Lower lobe of right lung (tissue), 2 donors: ENCODE measurements around the gene MGME1. TPM values are rescaled to one million over a fixed set of nuclear protein-coding genes. Genes with fewer than 3 reads are reported as not detected.
A peak's percentile ranks its signal among the peaks of the same experiment; 100 is the strongest.

Experiments used
- ATAC-seq, 2 donors: fragments of 200-7000 bp; cut with Tn5 transposase; one replicate each; pipeline ENCODE4 v1.9.1; 2020 to 2022; ENCODE audit warnings: mild to moderate bottlenecking in 2 of 2, moderate library complexity in 2 of 2
- DNase-seq: peaks from one replicate; pipeline ENCODE4 v3.0.0-alpha.2; 2020
- H3K27ac ChIP-seq: fragments of 200-600 bp; one replicate; pipeline ENCODE4 v1.8.0; 2022
- H3K27me3 ChIP-seq: fragments of 200-600 bp; one replicate; pipeline ENCODE4 v1.8.0; 2022; ENCODE audit warnings: low read depth
- H3K36me3 ChIP-seq: fragments of 200-600 bp; one replicate; pipeline ENCODE4 v1.8.0; 2022; ENCODE audit warnings: mild to moderate bottlenecking
- H3K4me1 ChIP-seq: fragments of 200-600 bp; one replicate; pipeline ENCODE4 v1.8.0; 2022
- H3K4me3 ChIP-seq: fragments of 200-600 bp; one replicate; pipeline ENCODE4 v1.8.0; 2022; ENCODE audit warnings: mild to moderate bottlenecking
- H3K9me3 ChIP-seq: fragments of 200-600 bp; one replicate; pipeline ENCODE4 v1.8.0; 2022
- CTCF ChIP-seq: fragments of 200-600 bp; IDR thresholded peaks from one replicate; pipeline ENCODE4 v1.8.0; 2022; ENCODE audit warnings: antibody characterized with exemption, mild to moderate bottlenecking
- intact Hi-C: fragments of 100-400 bp; cut with DNase I; formaldehyde crosslinking; loops from one replicate; pipeline ENCODE4 v1.11.0; 2022
- total RNA-seq: library from RNA; stranded (reverse); fragmentation: NEBNext Ultra II Directional; extraction: Animal tissue kit (Norgen Biotek cat#: 25700); gene quantifications from one replicate; pipeline ENCODE4 v1.2.1, GENCODE V29; 2021
- donor health status: DM: no; HTN: yes; CAD: no; lungs with severe emphysema.

Gene MGME1
- total RNA-seq, 1 donor from 2014 or later: 11.3 TPM

- DNase-seq (no peak), ATAC-seq (peak in 1 of 2 donors; percentile 20)
- Histone ChIP-seq H3K4me3 (no peak overlapping the region), H3K9me3 (no peaks in the 10 kb centered on the region), H3K27me3 (no peaks in the 10 kb centered on the region), H3K36me3 (no peaks in the 10 kb centered on the region), H3K4me1 (peaks cover 10% of the 10 kb centered on the region), H3K27ac (peak overlapping the region; percentile 9)
- no peak for TF ChIP-seq CTCF
- intact Hi-C loops: no loop called here
Measured at GRCh38 chr20:18005170-18005989, 36.6 kb downstream of the MGME1 start.

DNA sequence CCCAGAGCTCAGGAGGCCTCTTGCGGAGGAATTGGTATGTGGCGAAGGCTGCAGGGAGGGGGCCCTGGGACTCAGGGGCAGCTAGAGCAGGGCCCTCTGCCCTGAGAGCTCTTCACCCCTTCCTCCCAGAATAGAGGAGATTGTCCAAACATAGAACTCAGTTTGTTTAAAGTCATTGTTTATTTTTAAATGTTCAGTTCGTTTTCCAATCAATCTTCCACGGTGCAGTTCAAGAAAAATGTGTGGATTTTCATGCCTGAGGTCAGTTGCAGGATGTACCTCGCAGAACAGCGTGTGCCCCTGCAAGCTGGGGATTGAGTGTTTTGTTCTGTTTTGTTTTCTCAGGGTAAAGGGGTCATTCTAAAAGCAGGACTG lies 37.2 kb downstream of the MGME1 start:
- Histone ChIP-seq H3K4me1 (peaks cover 10% of the 10 kb centered on the region), H3K9me3 (no peaks in the 10 kb centered on the region), H3K27ac (no peak overlapping the region), H3K4me3 (no peak overlapping the region), H3K27me3 (no peaks in the 10 kb centered on the region), H3K36me3 (no peaks in the 10 kb centered on the region)
- intact Hi-C loops: no loop called here
- TF ChIP-seq CTCF: no peak
- no peak for DNase-seq
- ATAC-seq: peak; percentile 44 to 64

DNA sequence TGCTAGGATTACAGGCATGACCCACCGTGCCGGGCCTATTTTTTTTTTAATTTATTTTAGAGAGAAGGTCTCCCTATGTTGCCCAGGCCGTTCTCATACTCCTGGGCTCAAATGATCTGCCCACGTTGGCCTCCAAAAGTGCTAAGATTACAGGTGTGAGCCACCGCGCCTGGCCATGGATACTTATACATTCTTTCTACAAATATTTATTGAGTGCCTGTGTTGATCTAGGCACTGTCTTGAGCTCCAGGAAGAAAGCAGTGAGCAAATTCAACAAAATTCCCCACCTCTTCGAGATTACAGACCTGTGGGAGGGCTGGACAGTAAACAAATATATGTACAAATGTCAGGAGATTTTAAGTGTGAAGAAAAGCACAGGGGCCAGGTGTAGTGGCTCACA lies 37.9 kb downstream of the MGME1 start:
- H3K36me3 ChIP-seq: no peaks in the 10 kb centered on the region
- H3K27me3 ChIP-seq: no peaks in the 10 kb centered on the region
- ATAC-seq (peak; percentile 43 to 59), DNase-seq (no peak)
- H3K4me3 ChIP-seq: no peak overlapping the region
- peaks cover 10% of the 10 kb centered on the region for H3K4me1 ChIP-seq
- intact Hi-C loops: no loop called here
- H3K9me3 ChIP-seq: no peaks in the 10 kb centered on the region
- no peak for TF ChIP-seq CTCF
- H3K27ac ChIP-seq: no peak overlapping the region

- H3K27me3 ChIP-seq: no peaks in the 10 kb centered on the region
- DNase-seq (no peak), ATAC-seq (peak; percentile 18 to 25)
- H3K4me1 ChIP-seq: peaks cover 10% of the 10 kb centered on the region
- H3K9me3 ChIP-seq: no peaks in the 10 kb centered on the region
- no peak overlapping the region for H3K4me3 ChIP-seq
- intact Hi-C loops: no loop called here
- no peak overlapping the region for H3K27ac ChIP-seq
- TF ChIP-seq CTCF: no peak
- no peaks in the 10 kb centered on the region for H3K36me3 ChIP-seq
Measured at GRCh38 chr20:18007534-18008292, 38.9 kb downstream of the MGME1 start.

DNA sequence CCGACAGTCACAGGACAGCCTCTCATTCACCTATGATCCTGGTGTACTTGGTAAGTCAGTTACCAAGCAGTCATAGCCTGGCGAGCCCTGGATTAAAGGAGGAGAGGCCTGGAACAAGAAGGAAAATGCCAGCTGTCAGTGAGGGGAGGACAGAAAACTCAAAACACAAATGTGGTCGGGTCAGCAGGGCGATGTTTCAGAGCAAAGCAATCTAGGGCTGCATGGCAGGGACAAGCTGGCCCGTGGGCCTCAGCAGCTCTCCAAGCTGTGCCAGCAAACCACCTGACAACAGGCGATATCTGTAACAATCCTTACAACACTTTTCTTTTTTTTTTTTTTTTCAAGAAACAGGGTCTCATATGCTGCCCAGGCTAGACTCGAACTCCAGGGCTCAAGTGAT lies 40.3 kb downstream of the MGME1 start:
- H3K4me3 ChIP-seq: no peak overlapping the region
- intact Hi-C loops: no loop called here
- no peaks in the 10 kb centered on the region for H3K36me3 ChIP-seq
- DNase-seq (no peak), ATAC-seq (no peak)
- H3K9me3 ChIP-seq: no peaks in the 10 kb centered on the region
- no peak for TF ChIP-seq CTCF
- H3K27me3 ChIP-seq: no peaks in the 10 kb centered on the region
- no peak overlapping the region for H3K27ac ChIP-seq
- peaks cover 10% of the 10 kb centered on the region for H3K4me1 ChIP-seq
